Right forelimb (tissue), 1 donor: ENCODE results near the gene LDB2.
A peak's percentile ranks its signal among the peaks of the same experiment; 100 is the strongest.
"Not testable (repeated sequence)": the region's sequence is repeated elsewhere in the genome, so short reads cannot be mapped to it uniquely, and the experiment has no call there.

Experiments
- DNase-seq: peaks from one replicate; pipeline ENCODE4 v3.0.0-alpha.2; 2018

The LDB2 gene

DNA sequence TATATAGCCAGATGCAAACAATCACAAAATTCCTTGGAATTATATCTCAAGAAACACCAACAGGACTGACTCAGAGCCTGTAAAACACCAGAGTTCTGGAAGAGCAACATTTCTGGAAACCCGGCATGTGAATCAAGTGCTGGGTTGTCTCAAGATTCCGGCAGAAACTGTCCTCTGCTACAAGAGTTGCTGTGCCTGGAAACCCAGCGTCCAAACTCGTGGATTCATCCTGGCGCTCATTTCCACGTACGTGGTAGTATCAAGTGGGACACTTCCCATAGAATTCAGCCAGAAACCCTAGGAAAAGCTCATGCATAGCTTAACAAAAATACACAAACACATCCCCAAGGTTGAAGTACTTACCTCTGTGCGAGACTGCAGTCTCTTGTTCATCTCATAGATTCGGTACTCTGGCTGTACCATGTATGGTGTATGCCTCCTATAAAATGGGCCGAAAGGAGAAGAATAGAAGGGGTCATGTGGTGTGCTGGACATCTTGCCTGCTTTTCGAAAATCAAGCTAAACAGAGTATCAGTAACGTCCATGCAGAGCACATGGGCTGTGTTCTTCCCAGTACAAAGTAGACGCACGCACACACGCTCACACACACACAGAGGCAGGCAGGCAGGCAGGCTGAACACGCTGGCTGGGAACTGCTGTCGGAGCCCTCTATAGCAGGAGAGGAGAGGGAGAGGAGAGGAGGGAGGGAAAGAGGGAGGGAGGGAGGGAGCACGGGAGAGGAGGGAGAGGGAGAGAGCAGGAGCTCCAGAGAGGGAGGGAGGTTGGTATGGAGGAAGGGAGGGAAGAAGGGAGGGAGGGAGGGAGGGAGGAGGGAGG lies at the start of gene LDB2:
TSS of gene LDB2 (minus strand) at position 655 of the 837 bp plus-strand sequence.
- peak; percentile 85 for DNase-seq

DNA sequence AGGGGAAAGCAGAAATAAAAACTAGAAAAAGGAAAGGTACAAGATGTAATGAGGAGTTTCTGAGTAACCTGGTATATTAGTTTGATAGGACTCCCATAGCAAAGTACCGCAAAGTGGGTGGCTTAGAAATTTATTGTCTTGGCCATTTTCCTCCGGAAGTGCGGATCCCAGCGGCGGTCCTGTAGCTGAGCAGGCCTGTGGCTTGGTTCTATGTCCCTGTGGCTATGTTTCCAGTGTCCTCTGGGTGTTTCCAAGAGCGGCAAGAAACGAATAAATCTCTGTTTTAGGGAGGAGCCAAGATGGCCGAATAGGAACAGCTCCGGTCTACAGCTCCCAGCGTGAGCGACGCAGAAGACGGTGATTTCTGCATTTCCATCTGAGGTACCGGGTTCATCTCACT lies 44.0 kb upstream of the LDB2 start:
- no peak for DNase-seq

- no peak for DNase-seq
Observed at GRCh38 chr4:16939178-16939577, 40.7 kb upstream of the LDB2 start.

DNA sequence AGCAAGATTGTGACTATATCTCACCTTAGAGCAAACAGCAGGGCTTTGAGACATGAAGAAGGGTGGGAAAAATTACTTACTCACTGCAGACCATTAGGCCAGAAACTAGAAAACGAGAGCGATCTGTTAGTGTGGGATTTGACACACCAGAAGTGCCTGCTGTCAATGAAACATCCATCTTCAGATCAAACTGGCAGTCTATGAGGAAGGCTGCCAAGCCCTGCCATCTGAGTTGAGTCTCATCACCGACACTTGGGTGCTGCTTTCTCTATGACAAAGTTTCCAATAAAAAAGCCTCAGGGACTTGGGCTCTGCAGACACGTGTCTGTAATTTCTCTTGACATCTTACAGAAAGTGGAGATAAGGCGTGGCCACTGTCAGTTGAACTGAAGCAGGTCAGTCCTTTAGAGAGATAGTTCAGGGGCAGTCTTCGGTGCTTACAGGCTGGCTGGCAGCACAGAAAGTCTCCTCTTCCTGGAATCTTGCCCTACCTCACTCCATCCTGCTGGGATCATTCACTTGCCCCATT lies 40.1 kb upstream of the LDB2 start:
- no peak for DNase-seq

DNA sequence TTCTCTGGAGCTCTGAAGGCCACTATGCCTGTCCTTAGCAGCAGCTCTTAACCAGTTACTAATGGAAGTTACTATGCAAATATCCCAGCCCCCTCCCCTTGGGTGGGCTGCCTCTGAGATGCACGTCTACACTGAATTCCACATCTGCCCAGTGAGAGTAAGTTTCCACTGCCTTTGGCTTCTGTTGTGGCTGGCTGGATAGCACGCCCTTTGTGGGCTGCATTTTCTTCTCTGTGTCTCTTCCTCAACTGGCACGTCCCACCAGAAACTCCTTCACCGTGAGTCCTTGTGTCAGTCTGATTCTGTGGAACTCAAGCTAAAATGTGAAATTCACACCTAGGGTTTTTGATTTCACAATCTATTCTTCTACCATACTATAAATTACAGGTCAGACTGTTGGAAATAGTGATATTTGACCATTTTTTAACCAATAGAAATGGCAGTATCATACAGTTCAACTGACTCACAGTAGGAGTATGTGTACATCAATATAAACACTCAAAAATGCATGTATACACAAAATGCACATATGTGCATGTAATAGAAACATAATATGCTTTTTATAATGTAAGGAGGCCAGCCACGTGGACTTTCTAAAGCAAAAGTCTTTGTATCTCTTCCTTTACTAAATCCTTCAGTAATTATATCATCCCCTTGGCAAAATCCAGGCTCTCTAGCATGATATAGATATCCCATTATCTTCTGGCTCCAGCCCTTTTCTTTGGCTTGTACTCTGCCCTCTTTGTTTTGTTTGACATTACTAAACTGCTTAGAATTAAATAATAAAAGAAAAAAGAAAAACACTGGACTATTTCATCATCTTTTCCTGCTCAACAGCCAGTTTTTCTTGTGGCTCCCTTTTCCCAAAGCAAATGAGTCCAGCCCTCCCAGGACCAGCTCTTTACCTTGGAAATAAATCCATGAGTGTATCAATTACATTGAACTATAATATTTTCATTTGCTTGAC lies 33.2 kb upstream of the LDB2 start:
- no peak for DNase-seq

- DNase-seq = no peak
Observed at GRCh38 chr4:16926214-16926613, 27.8 kb upstream of the LDB2 start.

DNA sequence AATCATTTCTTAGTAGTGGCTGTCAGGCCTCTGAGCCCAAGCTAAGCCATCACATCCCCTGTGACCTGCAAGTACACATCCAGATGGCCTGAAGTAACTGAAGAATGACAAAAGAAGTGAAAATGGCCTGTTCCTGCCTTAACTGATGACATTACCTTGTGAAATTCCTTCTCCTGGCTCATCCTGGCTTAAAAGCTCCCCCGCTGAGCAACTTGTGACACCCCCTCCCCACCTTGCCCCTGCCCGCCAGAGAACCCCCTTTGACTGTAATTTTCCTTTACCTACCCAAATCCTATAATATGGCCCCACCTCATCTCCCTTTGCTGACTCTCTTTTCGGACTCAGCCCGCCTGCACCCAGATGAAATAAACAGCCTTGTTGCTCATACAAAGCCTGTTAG lies 20.3 kb upstream of the LDB2 start:
- not testable (repeated sequence) for DNase-seq

DNA sequence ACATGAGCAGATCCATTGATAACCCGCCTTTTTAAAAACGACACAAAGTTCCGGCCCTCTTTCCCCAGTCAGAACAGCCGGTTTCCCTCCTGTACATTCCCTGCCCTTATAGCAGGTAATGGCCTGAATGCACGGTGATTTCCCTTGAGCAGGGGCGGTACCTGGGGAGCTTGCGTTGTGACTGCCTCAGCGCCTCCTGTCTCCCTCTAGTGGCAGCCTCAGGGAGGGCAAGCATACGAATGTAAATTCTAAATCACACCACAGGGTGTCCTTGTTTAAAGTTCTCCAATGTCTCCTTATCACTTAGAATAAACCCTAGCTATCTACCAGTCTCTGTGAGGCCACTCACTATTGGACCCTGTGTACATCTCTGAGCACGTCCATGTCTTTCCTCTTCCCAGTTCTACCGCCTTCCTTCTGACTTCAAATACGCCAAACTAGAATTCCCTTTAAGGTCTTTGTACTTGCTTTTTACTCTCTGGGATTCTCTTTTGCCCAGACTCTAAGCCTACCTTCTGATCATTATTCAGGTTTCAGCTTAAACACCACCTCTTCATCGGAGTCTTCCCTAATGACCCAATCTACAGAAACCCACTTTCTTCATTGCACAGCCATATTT lies 18.4 kb upstream of the LDB2 start:
- no peak for DNase-seq

GRCh38 chr4:16916031-16916430 lies 17.6 kb upstream of the LDB2 start:
- DNase-seq = no peak

GRCh38 chr4:16914208-16914607 lies 15.8 kb upstream of the LDB2 start:
- no peak for DNase-seq

- no peak for DNase-seq
Observed at GRCh38 chr4:16912896-16913295, 14.5 kb upstream of the LDB2 start.

DNA sequence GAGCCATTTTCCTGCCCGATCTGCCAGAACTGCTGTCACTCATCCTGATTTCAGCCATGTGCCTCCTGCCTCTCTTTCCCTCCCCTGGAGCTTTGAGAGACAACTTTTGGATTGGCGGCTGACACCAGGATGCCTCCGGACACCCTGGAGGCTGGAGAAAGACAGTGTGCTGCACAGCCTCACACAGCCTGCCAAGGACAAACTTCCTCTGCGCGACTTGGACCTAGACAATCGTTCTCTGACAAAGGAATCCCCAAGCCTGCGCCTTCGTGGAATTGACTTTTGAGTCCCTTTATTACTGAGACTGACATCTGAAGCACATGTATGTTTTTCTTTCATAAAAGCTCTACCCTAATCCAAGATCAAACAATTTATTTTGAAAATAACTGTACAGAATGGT lies 10.8 kb upstream of the LDB2 start:
- DNase-seq = no peak

GRCh38 chr4:16908377-16909021 lies 10.1 kb upstream of the LDB2 start:
- DNase-seq = no peak

- DNase-seq = no peak
Observed at GRCh38 chr4:16900325-16900724, 1.9 kb upstream of the LDB2 start.

DNA sequence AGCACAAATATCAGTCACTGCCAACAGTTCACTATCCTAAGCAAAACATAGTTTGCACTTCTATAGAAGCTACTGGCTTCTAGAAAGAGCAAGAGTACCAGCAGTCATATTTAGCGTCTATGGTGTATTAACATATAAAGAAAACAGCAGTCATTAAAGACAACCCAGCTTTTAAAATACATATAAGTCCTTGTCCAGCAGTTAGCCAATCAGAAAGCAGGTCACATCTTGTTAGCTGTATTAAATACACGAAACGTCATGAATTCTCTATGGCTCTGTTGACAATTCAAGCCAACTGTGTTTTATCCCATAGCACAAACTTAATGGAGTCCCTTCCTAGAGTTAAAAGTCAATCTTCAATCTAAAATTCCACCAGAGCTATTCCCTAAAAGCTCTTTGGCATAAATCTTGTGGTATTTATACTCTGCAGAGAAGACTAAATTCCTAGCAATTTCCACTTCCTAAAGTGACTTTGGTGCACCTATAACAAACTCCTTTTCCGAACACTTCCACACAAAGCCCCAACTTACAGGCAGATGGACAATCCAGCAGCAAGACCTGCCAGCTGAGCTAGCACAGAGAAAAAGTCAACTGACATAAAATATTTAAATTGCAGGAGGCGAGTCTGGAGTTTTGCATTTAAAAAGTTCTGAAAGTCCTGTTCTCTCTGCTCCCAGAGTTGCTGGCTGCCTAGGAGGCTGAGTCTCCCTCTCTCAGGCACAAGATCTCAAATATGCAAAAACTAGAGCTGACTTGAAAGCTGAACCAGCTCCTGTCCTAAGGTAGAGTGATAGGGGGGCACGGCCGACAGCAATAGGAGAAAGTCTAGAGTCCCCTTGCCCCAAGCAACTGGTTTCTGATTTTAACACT lies 1.3 kb downstream of the LDB2 start:
- no peak for DNase-seq

DNA sequence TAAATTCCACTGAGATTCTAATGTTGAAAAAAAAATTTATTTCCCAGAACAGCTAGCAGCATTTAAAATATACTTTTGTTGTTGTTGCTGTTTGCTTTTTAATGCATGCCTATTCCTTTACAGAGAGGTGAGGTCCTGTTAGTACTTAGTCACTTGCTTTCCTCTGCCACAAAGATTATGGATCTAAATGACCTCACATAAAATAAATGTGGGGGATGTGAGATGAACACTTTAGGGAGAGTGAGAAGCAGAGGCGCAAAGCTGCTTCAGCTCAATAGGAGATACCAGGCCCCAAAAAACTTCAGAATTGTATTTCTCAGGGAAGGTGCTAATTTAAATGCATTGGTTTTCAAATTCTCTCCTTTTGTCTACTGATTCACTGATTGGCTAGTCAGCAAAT lies 4.0 kb downstream of the LDB2 start:
- DNase-seq = no peak

- DNase-seq = no peak
Observed at GRCh38 chr4:16893141-16893651, 5.2 kb downstream of the LDB2 start.

DNA sequence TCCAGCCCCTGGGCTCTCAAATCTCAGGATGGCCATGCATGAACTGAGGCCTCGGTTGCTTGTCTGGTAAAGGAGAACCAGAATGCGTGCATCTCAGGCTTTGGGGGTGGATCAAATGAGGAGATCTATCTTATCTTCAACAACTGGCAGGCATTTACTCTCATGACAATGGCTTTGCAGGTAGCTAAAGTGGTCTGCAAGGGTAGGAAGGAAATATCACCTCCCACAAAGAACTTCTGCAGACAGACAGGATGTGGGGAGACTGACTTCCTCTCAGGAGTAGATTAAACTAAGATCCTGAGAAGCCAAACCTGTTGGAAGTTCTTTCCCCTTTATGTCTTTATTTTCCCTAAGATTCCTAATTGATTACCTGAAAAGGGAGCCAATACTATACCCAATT lies 7.8 kb downstream of the LDB2 start:
- DNase-seq = no peak

DNA sequence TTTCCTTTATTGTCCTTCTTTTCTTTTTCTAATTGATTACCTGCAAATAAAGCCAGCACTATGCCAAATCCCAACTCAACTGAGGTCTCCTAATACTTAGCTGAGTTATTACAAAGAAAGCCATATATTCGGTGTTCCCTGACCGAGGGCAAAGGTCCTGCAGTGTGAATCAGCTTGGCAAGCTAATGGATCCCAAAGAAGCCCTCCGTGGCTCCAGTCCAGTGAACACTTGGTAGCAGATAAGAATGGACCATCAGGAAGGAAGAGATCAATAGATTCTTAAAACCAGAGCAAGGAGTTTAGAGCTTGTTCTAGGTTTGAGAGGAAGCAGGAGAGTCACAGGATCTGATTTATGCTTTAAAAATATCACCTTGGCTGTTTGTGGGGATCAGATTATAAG lies 8.5 kb downstream of the LDB2 start:
- DNase-seq = no peak

GRCh38 chr4:16887887-16888286 lies 10.6 kb downstream of the LDB2 start:
- no peak for DNase-seq
